Measurements from ENCODE around the gene EPS8L1.
"Not testable (repeated sequence)": the region's sequence is repeated elsewhere in the genome, so short reads cannot be mapped to it uniquely, and the experiment has no call there.

Gene EPS8L1
- 0.26 to 0.60 reads per million in 2 experiments for total RNA-seq

DNA sequence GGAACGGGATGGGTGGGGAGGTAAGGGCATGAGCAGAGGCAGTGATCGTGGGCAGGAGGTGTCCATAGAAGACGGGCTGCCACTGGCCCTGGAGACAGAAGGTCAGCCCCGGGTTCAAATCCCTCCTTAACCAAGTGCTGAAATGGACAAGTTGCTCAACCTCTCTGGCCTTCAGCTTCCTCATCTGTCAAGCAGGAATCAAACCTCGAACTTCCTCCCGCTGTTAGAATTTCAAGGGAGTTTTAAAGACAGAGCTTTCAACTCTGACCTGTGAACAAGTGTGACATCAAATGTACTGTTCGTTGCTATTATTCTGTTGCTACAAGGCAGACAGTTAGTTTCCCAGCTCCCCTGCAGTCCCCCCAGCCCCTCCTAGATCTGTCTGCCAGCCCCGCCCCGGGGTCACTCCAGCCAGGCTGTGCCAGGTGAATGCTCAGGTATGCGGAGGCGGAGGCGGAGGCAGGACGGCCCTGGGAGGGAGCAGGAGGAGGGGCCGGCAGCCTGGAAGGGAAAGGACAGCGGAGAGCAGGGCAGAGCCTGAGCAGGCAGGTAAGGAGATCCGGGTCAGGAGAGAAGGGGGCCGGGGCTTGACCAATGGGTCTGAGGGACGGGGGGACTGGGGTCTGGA lies at the start of gene EPS8L1:
Gene EPS8L1 (plus strand): TSS at position 499 of the 628 bp plus-strand sequence. CDS start 576 bp downstream, outside the sequence.
- DNase-seq (ENCODE audit: low read depth): no peak

DNA sequence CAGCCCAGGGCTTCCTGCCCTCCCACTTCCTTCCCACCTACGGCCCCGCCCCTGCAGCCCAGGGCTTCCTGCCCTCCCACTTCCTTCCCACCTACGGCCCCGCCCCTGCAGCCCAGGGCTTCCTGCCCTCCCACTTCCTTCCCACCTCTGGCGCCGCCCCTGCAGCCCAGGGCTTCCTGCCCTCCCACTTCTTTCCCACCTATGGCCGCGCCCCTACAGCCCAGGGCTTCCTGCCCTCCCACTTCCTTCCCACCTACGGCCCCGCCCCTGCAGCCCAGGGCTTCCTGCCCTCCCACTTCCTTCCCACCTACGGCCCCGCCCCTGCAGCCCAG lies 48.6 kb upstream of the EPS8L1 start:
- not testable (repeated sequence) for DNase-seq (ENCODE audit: low read depth)

DNA sequence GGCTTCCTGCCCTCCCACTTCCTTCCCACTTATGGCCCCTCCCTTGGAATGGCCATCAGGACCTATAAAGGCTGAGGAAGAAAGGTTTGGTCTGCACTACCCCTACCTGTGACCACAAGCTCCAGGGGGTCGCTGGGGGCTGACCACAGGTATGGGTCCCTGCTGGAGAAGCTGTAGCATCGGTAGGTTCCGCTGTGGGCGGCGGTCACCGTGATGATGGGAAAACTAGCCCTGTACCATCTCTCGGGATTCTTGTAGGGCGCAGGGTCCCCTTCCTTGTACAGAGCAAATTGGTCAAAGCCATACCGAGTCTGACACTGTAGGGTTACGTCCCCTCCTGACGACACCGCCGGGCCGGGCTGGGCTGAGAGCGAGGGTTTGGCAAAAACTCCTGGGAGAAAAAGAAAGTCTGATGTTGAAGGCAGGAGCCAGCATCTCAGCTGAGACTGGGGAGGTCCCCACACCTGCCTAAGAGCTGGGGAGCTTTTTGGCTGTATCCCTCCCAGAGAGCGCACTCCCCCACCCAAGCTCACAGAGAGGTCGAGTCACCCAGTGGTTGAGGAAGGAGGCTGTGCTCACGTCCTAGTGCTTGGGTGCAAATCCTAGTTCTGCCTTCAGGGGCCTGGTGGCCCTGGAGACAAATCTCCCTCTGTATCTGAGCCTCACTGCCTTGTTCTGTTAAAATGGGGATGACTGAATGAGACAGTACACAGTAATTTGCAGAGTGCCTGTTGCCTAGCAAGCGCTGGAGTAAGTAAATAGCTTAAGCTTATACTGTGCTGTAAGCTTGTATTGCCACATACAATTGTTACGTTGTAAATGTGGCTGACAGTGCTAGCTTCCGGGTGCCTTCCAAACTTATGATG lies 48.0 kb upstream of the EPS8L1 start:
- no peak for DNase-seq (ENCODE audit: low read depth)

DNA sequence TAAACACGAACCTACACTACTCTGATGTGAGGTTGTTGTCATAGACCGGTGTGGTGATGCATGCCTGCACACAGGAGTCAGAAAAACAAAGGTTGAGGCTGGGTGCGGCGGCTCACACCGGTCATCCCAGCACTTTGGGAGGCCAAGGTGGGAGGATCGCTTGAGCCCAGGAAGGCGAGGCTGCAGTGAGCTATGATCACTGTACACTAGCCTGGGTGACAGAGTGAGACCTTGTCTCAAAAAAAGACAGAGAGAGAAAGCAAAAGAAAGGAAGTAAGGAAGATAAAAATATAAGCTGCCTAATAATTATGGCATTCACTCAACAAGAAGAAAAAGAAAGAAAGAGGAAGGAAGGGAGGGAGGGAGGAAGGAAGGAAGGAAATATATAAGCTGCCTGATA lies 46.9 kb upstream of the EPS8L1 start:
- no peak for DNase-seq (ENCODE audit: low read depth)

DNA sequence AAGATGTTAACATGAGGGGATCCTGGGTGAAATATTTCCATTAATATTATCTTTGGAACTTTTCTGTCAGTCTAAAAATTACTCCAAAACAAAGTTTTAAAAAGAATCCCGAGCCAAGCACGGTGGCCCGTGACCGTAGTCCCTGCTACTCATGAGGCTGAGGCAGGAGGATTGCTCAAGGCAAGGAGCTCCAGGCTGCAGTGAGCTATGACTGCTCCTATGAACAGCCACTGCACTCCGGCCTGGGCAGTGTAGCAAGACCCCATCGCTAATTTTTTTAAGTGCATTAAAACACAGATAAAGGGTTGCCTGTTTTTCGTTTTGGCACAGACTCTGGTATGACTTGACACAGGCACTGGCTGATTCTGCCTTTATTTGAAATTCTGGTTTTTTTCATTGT lies 44.5 kb upstream of the EPS8L1 start:
- no peak for DNase-seq (ENCODE audit: low read depth)

DNA sequence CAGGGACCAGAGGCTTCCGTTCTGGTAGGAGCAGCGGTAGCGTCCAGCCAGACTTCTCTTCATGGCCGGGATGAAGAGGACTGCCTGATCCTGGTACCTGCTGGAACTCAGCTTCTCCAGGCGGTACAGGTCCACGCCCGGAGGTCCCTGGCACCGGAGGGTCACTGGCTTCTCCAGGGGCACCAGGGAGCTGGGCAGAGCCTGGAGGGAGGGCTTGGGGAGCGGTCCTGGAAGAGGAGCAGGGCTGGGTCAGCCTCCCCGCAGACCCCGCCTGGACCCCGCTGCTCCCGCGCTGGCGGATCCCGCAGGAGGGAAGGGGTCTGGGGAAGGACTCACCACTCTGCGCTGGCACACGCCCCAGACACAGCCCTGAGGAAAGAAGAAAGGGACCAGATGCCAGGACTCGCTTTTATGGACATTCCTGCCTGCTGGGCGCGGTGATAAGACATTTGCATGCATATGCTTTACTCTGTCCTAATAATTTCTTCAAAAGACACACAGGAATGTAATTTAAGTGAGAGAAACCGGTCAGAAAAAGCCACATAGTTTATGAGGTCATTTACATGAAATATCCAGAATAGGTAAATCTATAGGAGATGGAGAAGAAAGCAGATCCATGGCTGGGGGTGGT lies 43.4 kb upstream of the EPS8L1 start:
- no peak for DNase-seq (ENCODE audit: low read depth)

DNA sequence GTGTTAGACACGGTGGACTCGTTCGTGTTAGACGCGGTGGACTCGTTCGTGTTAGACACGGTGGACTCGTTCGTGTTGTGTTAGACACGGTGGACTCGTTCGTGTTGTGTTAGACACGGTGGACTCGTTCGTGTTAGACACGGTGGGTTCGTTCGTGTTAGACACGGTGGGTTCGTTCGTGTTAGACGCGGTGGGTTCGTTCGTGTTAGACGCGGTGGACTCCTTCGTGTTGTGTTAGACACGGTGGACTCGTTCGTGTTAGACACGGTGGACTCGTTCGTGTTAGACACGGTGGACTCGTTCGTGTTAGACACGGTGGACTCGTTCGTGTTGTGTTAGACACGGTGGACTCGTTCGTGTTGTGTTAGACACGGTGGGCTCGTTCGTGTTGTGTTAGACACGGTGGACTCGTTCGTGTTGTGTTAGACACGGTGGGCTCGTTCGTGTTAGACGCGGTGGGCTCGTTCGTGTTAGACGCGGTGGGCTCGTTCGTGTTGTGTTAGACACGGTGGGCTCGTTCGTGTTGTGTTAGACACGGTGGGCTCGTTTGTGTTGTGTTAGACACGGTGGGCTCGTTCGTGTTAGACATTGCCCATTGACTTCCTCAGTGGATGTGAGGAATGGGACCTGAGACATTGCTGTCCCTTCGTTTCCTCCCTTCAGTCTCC lies 42.6 kb upstream of the EPS8L1 start:
- not testable (repeated sequence) for DNase-seq (ENCODE audit: low read depth)

DNA sequence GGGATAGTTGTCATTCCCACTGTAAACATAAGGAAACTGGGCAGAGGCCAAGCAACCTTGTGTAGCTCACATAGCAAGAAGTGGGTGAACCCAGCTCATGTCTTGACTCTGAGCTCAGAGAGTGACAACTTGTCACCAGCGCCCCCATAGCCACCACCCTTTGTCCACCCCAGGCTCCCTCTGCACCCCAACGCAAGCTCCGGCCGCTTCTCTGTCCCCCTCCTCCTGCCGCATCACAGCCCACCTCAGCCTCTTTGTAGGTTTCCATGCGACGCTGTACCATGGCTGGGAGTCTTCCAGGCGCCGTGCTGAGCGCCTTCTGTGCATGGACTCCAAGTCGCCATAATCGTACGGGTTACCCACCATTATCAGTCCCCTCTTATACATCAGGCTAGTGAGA lies 40.9 kb upstream of the EPS8L1 start:
- DNase-seq (ENCODE audit: low read depth): no peak

DNA sequence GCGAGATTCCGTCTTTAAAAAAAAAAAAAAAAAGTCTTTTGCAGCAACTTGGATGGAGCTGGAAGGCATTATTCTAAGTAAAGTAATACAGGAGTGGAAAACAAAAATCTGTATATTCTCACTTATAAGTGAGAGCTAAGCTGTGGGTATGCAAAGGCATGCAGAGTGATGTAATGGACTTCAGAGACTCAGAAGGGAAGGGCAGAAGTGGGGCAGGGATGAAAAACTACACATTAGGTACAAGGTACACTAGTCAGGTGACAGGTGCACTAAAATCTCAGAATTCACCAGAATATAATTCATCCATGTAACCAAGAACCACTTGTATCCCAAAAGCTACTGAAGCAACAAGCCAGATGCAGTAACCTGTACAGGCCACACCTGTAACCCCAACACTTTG lies 39.6 kb upstream of the EPS8L1 start:
- DNase-seq (ENCODE audit: low read depth): no peak

DNA sequence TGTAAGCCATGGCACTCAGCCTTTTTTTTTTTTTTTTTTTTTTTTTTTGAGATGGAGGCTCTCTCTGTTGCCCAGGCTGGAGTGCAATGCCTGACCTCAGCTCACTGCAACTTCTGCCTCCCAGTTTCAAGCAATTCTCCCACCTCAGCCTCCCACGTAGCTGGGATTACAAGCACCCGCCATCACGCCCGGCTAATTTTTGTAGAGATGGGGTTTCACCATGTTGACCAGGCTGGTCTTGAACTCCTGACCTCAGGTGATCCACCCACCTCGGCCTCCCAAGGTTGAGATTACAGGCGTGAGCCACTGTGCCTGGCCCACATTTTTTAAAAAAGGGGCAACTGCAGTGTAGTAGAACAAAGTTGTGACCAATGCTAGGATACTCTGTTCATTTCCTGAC lies 38.1 kb upstream of the EPS8L1 start:
- not testable (repeated sequence) for DNase-seq (ENCODE audit: low read depth)

DNA sequence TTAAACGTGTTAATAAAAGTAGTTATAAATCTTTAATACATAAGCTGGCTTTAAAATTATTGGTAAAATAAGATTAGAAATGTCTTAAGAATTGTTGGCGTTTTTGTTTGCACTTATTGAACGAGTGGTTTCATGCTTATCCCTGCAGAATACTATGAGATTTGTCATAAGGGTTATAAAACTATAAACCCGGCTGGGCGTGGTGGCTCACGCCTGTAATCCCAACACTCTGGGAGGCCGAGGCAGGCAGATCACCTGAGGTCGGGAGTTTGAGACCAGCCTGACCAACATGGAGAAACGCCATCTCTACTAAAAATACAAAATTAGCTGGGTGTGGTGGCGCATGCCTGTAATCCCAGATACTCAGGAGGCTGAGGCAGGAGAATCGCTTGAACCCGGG lies 35.0 kb upstream of the EPS8L1 start:
- DNase-seq (ENCODE audit: low read depth): not testable (repeated sequence)

DNA sequence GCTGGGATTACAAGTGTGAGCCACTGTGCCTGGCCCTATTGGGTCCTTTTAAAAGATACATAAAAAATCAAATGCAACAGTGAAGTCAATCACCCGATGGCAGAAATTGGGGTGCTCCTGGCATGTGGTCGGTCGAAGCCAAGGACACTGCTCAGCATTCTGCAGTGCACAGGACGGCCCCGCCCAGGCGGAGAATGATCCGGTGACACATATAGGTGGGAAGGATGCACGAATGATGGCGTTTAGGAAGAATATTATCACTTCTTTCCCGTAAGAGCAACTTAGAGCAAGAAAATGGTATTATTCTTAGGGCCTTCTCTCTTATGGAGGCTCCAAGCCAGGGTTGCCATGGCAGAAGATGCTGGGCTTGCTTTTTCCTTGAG lies 34.4 kb upstream of the EPS8L1 start:
- no peak for DNase-seq (ENCODE audit: low read depth)

DNA sequence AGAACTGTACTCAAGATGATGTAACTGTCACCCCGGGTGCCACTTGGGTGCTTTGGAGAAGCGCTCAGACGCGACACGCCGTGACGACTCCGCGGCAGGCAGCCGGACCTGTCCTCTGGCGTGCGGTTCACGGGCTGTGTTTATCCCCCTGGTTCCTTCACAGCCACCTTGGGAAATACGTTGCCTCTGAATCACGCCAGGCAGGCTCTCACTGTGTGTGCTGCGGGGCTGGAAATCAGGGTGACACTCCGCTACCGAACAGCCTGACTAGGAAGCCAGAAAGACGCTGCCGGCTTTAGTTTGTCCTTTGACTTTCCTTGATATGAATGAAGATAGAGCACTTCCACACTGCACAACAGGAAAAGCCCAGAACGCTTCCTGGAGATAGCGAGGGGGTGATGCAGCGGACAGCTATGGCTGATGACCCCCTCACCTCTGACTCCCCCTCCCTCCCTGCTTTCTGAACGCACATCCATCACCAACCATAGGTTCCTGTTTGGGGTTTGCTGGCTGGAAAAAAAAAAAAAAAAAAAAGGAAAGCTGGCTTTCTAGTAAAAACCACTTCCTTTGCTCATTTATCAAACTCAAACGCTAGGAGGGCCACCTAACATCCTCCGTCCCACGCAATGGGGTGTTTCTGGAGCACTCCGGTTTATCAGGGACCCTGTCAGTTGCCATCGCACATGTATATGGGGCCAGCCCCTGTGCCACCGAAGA lies 33.9 kb upstream of the EPS8L1 start:
- no peak for DNase-seq (ENCODE audit: low read depth)

DNA sequence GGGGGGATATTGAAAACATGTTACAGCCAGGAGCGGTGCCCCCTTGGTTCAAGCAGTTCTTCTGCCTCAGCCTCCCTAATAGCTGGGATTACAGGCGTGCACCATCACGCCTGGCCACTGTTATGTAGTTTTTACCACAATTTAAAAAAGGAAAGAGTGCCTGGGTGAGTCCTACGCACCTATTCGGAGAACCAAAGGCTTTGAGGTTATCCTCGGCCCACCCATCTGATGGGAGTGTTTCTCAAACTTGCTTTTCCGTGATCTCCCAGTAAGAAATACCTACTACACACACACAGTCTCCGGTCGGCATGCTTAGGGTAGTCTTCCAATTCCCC lies 33.4 kb upstream of the EPS8L1 start:
- no peak for DNase-seq (ENCODE audit: low read depth)

DNA sequence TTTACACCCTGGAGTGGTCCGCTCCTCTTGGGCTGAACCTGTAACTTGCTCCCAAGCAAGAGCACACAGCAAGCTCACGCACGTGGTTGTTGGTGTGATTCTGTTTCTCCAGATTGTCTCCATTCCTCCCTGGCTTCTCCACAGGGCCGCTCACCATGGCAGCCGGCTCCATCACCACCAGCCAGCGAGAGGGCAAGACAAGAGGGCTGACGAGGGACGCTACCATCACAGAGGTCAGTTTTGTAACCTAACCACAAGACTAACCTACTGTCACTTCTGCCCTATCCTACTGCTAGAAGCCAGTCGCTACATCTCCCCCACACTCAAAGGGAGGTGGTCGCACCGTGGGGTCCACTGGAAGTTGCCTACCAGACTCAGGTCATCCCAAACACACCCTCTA lies 33.0 kb upstream of the EPS8L1 start:
- DNase-seq (ENCODE audit: low read depth): no peak

DNA sequence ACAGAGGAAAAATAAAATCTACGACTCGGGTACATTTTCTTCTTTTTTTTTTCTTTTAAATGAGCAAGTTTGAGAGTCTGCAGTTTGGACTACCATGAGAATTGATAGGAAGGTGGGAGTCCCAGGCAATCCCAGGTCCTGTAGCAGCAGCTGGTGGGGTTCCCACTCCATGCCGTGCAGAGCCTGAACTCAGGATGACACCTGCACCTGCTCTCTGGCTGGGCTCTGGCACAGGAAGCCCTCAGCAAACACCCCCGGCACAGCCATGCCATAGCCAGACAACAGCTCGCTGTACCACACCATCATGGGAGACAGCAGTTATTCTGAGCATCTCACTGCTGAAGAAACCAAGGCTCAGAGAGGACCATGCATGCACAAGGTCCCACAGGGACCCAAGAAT lies 31.4 kb upstream of the EPS8L1 start:
- DNase-seq (ENCODE audit: low read depth): no peak

DNA sequence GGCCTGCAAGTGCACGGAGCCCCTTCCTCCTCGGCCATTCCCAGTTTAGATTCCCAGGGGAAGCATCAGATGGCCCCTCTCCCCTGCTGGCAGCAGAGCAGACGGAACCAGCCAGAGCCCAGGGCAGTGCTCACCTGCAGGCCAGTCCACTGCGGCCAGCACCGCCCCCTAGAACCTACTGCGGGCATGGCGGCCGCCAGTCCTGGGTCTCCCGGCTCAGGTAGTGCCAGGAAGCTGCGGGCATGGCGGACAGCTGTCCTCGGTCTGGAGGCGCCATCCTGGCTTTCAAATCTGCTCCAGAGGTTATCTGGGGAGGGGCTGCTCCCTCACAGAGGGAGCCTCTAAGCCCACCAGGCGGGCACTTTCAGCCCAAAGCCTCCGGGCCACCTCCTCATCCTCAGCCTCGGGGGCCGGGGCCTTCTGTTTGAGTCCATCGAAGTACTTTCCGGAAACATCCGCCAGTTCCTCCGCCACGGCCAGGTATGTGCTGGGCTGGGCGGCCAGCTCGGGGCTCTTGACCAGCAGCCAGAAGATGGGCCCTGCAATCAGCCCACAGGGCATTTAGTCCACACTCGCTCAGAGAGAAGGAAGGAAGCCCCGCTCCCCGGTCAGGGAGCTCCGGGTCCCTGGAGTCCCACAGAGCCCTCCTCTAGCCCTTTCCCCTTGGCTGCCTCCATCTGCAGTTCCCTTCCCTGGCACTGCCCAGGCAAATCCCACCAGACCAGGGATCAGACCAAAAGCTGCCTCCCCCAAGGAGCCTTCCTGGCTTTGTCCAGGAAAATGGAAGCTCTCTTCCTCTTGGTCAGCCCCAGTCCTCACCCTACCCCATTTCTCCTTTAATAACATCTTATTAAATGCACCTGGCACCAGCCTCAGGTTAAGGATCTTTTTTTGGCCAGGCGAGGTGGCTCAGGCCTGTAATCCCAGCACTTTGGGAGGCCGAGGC lies 30.6 kb upstream of the EPS8L1 start:
- DNase-seq (ENCODE audit: low read depth): no peak

DNA sequence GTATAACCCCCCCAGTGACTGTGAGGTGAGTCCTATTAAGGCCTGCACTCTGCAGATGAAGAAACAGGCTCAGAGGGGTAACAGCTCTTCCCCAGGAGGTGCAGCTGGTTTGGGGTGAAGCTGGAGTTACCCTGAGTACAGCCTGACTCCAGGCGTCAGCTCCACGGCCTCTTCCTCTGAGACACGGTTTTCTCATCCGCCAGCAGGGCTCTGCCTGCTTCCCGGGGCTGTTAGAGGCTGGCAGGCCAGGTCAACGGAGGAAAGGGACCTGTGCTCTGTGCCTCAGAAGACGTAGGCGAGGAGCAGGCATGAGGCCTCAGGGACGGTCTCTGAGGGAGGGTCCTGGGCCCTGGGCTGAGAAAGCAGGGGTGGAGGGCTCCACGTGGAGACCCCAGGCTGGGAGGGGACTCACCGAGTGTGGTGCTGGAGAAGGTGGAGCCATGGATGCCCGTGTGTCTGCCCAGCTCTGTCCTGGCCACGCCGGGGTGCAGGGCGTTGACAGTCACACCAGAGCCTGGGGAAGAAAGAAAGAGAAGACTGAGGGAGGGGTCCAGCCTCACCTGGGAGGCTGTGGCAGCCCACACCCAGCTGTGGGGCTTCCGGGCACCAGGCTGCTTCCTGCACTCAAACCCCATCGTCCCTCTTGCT lies 28.6 kb upstream of the EPS8L1 start:
- DNase-seq (ENCODE audit: low read depth): no peak

DNA sequence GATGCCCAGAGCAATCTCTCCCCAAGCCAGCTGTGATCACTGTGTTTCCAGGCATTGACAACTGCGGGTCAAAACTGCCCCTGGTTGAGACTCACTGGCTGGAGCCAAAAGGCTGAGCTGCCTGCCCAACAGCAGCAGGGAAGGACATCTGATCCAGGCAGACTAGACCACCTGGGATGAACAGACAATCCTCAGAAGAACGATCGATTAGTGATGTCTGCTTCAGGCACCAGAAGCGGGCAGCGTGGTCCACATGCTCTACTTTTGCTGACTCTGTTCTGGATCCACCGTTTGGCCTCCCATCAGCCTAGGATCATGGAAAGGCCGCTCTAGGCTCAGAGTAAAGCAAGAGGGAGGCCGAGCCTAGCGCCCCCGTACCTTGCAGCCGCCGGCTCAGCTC lies 27.7 kb upstream of the EPS8L1 start:
- no peak for DNase-seq (ENCODE audit: low read depth)

DNA sequence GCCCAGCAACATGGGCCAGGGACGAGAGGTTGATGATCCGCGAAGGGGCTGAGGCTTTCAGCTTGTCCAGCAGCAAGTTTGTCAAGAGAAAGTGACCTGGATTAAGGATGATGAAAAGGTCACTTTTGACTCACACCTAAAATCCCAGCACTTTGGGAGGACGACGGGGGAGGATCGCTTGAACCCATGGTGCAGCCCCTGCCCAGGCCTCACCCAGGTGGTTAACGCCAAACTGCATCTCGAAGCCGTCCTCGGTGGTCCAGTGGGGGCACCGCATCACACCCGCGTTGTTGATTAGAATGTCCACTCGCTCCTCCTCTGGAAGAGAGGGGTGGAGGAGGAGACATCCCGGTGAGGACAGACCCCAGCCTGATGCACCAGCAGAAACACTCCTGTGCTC lies 27.2 kb upstream of the EPS8L1 start:
- no peak for DNase-seq (ENCODE audit: low read depth)
